Measurements from ENCODE around the gene OTOF.

GRCh38 chr2:26485099-26485498, 7.2 kb upstream of the OTOF start:
- TF ChIP-seq POLR2A (IDR thresholded peaks at IDR 0.05) (no peak), CTCF (IDR thresholded peaks at IDR 0.05) (no peak)
